IMR-90 (cell line): ENCODE results near the gene MCTP1. TPM values are rescaled to one million over a fixed set of nuclear protein-coding genes. Genes with fewer than 3 reads are reported as not detected.

ENCODE experiments used
- ATAC-seq: fragments of 200-7000 bp; cut with Tn5 transposase; 2 replicates; pipeline ENCODE4 v1.9.1; 2020; ENCODE audit warnings: low read depth, mild to moderate bottlenecking, moderate library complexity
- BruUV-seq: library from RNA; stranded (reverse); fragments of 400-500 nt; replicated peaks from 2 replicates; lab custom pipeline; 2021; lab: Mats Ljungman, UMichigan
- CTCF ChIA-PET: fragments of 300-600 bp; formaldehyde crosslinking; extraction: SDS; loops from one replicate; lab custom pipeline; 2021; ENCODE audit warnings: antibody characterized with exemption; lab: Yijun Ruan, JAX
- POLR2A ChIA-PET: fragments of 300-600 bp; sonication (Branson Sonifier 250); formaldehyde crosslinking; loops from one replicate; lab custom pipeline; 2022; ENCODE audit warnings: antibody characterized with exemption; ENCODE audit not compliant: unreplicated experiment; lab: Charles Lee
- DNase-seq: peaks from one replicate; pipeline ENCODE4 v3.0.0; 2013
- H2AFZ ChIP-seq: replicated peaks from 2 replicates; pipeline ENCODE3; 2013; ENCODE audit warnings: low read length, mild to moderate bottlenecking; ENCODE audit not compliant: poor library complexity
- H2AK5ac ChIP-seq: 2 replicates; pipeline ENCODE4 v1.6.1; 2013; ENCODE audit warnings: low read depth, low read length, inconsistent platforms
- H2AK9ac ChIP-seq: replicated peaks from 2 replicates; pipeline ENCODE3; 2013; ENCODE audit warnings: mild to moderate bottlenecking, low read depth, low read length, moderate library complexity; ENCODE audit not compliant: poor library complexity
- H2BK120ac ChIP-seq: 2 replicates; pipeline ENCODE4 v1.6.1; 2013; ENCODE audit warnings: low read depth, low read length, inconsistent platforms
- H2BK15ac ChIP-seq: 3 replicates; pipeline ENCODE4 v1.6.1; 2013; ENCODE audit warnings: low read depth, low read length, inconsistent platforms
- H2BK20ac ChIP-seq: 2 replicates; pipeline ENCODE4 v1.6.1; 2013; ENCODE audit warnings: low read depth, mild to moderate bottlenecking, inconsistent platforms, low read length, moderate library complexity
- H2BK5ac ChIP-seq: 2 replicates; pipeline ENCODE4 v1.6.1; 2013; ENCODE audit warnings: mild to moderate bottlenecking, low read depth, low read length, inconsistent platforms; ENCODE audit not compliant: poor library complexity, severe bottlenecking
- H3K14ac ChIP-seq: replicated peaks from 2 replicates; pipeline ENCODE4 v1.6.1; 2013; ENCODE audit warnings: low read depth, low read length, inconsistent platforms
- H3K18ac ChIP-seq: 2 replicates; pipeline ENCODE4 v1.6.1; 2013; ENCODE audit warnings: low read depth, low read length, control low read depth
- H3K23ac ChIP-seq: 2 replicates; pipeline ENCODE4 v1.6.1; 2013; ENCODE audit warnings: low read depth, low read length, inconsistent platforms
- H3K27ac ChIP-seq: 2 replicates; pipeline ENCODE4 v1.5.1; 2013; ENCODE audit warnings: mild to moderate bottlenecking, control low read depth, low read length; ENCODE audit not compliant: insufficient read depth
- H3K27me3 ChIP-seq: 2 replicates; pipeline ENCODE4 v1.6.1; 2013; ENCODE audit warnings: low read length; ENCODE audit not compliant: control insufficient read depth, insufficient read depth
- H3K36me3 ChIP-seq: 2 replicates; pipeline ENCODE4 v1.6.1; 2013; ENCODE audit warnings: low read length, mixed read lengths; ENCODE audit not compliant: control insufficient read depth, insufficient read depth
- H3K4ac ChIP-seq: 2 replicates; pipeline ENCODE4 v1.6.1; 2013; ENCODE audit warnings: low read depth, low read length, inconsistent platforms
- H3K4me1 ChIP-seq: 2 replicates; pipeline ENCODE4 v1.6.1; 2013; ENCODE audit warnings: low read length, mixed read lengths; ENCODE audit not compliant: control insufficient read depth, insufficient read depth
- H3K4me2 ChIP-seq: 2 replicates; pipeline ENCODE4 v1.6.1; 2013; ENCODE audit warnings: low read depth, mild to moderate bottlenecking, control low read depth, low read length, moderate library complexity
- H3K4me3 ChIP-seq: 2 replicates; pipeline ENCODE4 v1.5.1; 2013; ENCODE audit warnings: low read depth, mild to moderate bottlenecking, control low read depth, low read length, moderate library complexity; ENCODE audit not compliant: insufficient read depth
- H3K56ac ChIP-seq: 2 replicates; pipeline ENCODE4 v1.6.1; 2013; ENCODE audit warnings: low read length, inconsistent platforms; ENCODE audit not compliant: insufficient read depth; ENCODE audit errors: extremely low read depth
- H3K79me1 ChIP-seq, 2 experiments: 2 replicates each; pipeline ENCODE4 v1.6.1; 2013; ENCODE audit warnings: low read length in 2 of 2, inconsistent platforms in 1 of 2, low read depth in 1 of 2
- H3K9ac ChIP-seq: 2 replicates; pipeline ENCODE4 v1.6.1; 2013; ENCODE audit warnings: low read depth, low read length, control low read depth
- H3K9me1 ChIP-seq: 2 replicates; pipeline ENCODE4 v1.6.1; 2013; ENCODE audit warnings: low read length, inconsistent platforms; ENCODE audit not compliant: insufficient read depth
- H3K9me3 ChIP-seq: 2 replicates; pipeline ENCODE4 v1.6.1; 2013; ENCODE audit warnings: low read length; ENCODE audit not compliant: control insufficient read depth, insufficient read depth
- H4K20me1 ChIP-seq: 2 replicates; pipeline ENCODE4 v1.6.1; 2013; ENCODE audit warnings: low read length, inconsistent platforms; ENCODE audit not compliant: insufficient read depth
- H4K5ac ChIP-seq: 2 replicates; pipeline ENCODE4 v1.6.1; 2013; ENCODE audit warnings: mild to moderate bottlenecking, low read depth, low read length, control low read depth
- H4K8ac ChIP-seq, 2 experiments: 2 replicates each; pipeline ENCODE4 v1.6.1; 2013; ENCODE audit warnings: low read depth in 2 of 2, low read length in 2 of 2, control low read depth in 1 of 2, inconsistent platforms in 1 of 2
- H4K91ac ChIP-seq: 2 replicates; pipeline ENCODE4 v1.6.1; 2013; ENCODE audit warnings: low read depth, low read length, inconsistent platforms; ENCODE audit not compliant: insufficient read depth
- SMC3 ChIP-seq: fragments of 150-350 bp; IDR thresholded peaks from 2 replicates; pipeline ENCODE4 v1.6.1; 2016; ENCODE audit warnings: low read depth, mild to moderate bottlenecking, antibody characterized with exemption, low read length, moderate library complexity
- WGBS, 2 experiments: methylation state at CpG; one replicate each; pipeline versions ENCODE4 v1.1.5 to v1.1.7; 2013; ENCODE audit warnings: missing lambda C conversion rate in 2 of 2; ENCODE audit not compliant: insufficient read length in 1 of 2; ENCODE audit errors: extremely low coverage in 2 of 2; 5-methylcytosine and 5-hydroxymethylcytosine counted together
- dilution Hi-C: fragments of 300-500 bp; cut with HindIII; formaldehyde crosslinking; loops from one replicate; pipeline ENCODE4 v1.14.3; 2018; ENCODE audit warnings: low sequenced_read_pairs; ENCODE audit not compliant: unreplicated experiment
- in situ Hi-C: fragments of 300-500 bp; cut with MboI; formaldehyde crosslinking; loops from 3 replicates; pipeline ENCODE4 v1.14.3; 2019; ENCODE audit warnings: low sequenced_read_pairs, inconsistent platforms, mixed read lengths
- intact Hi-C: fragments of 100-400 bp; cut with micrococcal nuclease; formaldehyde crosslinking; loops from 2 replicates; pipeline ENCODE4 v1.10.0; 2022
- polyA plus RNA-seq, 3 experiments: library from polyadenylated mRNA; depleted of rRNA; stranded (reverse); fragments of >200 nt; gene quantifications; 2 replicates each; pipeline ENCODE4 v1.2.3, GENCODE V29; 2012; ENCODE audit warnings: low replicate concordance in 1 of 3
- total RNA-seq: library from RNA; depleted of rRNA; stranded (reverse); fragments of >200 nt; gene quantifications from 2 replicates; pipeline ENCODE4 v1.2.3, GENCODE V29; 2012

MCTP1 gene
- total and polyA plus RNA-seq, 2 of the 4 experiments (the other 2 are of a cell fraction) = 0.21 TPM; not detected in 1

DNA sequence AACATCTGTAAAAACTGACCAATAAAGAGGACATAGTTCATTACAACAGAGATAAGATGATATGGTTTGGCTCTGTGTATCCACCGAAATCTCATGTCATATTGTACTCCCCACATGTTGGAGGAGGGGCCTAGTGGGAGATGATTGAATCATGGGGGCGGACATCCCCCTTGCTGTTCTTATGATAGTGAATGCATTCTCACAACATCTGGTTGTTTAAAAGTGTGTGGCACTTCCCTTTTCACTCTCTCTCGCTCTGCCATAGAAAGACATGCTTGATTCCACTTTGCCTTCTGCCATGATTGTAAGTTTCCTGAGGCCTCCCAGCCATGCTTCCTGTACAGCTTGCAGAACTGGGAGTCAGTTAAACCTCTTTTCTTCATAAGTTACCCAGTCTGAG, 373.6 kb downstream of the MCTP1 start:
- intact Hi-C loops = no loop called here
- WGBS, 2 experiments = no CpG with 5 or more reads among the region's 3 CpGs
- H3K27ac ChIP-seq = no peak overlapping the region
- in situ Hi-C loops = no loop called here
- H4K91ac ChIP-seq = no peak overlapping the region
- no peak overlapping the region for H2AK9ac ChIP-seq
- H3K18ac ChIP-seq = no peak overlapping the region
- no peak for DNase-seq
- ChIA-PET CTCF (interaction anchor here (0.5 to 1.0 kb wide), 2 partner anchors 17 to 79 kb away, joined by 3 to 4 read pairs; no protein-coding TSS in a partner anchor), POLR2A (no interaction called here)
- H2BK120ac ChIP-seq = no peak overlapping the region
- H2BK20ac ChIP-seq = no peak overlapping the region
- dilution Hi-C loops = no loop called here
- H3K14ac ChIP-seq = no peak overlapping the region
- H3K36me3 ChIP-seq = no peaks in the 10 kb centered on the region
- no peak overlapping the region for H2BK5ac ChIP-seq
- H3K9ac ChIP-seq = no peak overlapping the region
- H3K4me1 ChIP-seq = no peaks in the 10 kb centered on the region
- TF ChIP-seq SMC3 = no peak
- H4K20me1 ChIP-seq = no peaks in the 10 kb centered on the region
- no peaks in the 10 kb centered on the region for H3K9me1 ChIP-seq
- no peaks in the 10 kb centered on the region for H3K9me3 ChIP-seq
- no peak overlapping the region for H2AFZ ChIP-seq
- no peak overlapping the region for H3K4me3 ChIP-seq
- no TSS peak for BruUV-seq
- no peaks in the 10 kb centered on the region for H3K27me3 ChIP-seq
- H3K79me1 ChIP-seq = no peaks in the 10 kb centered on the region
- no peak overlapping the region for H3K23ac ChIP-seq
- H4K8ac ChIP-seq = no peak overlapping the region
- no peak for ATAC-seq
- H2BK15ac ChIP-seq = no peak overlapping the region
- H3K4me2 ChIP-seq = no peak overlapping the region
- H3K56ac ChIP-seq = no peak overlapping the region
- H3K4ac ChIP-seq = no peak overlapping the region
- no peak overlapping the region for H2AK5ac ChIP-seq
- H4K5ac ChIP-seq = no peak overlapping the region
